Measurements from ENCODE around the gene FBXW9.

DNA sequence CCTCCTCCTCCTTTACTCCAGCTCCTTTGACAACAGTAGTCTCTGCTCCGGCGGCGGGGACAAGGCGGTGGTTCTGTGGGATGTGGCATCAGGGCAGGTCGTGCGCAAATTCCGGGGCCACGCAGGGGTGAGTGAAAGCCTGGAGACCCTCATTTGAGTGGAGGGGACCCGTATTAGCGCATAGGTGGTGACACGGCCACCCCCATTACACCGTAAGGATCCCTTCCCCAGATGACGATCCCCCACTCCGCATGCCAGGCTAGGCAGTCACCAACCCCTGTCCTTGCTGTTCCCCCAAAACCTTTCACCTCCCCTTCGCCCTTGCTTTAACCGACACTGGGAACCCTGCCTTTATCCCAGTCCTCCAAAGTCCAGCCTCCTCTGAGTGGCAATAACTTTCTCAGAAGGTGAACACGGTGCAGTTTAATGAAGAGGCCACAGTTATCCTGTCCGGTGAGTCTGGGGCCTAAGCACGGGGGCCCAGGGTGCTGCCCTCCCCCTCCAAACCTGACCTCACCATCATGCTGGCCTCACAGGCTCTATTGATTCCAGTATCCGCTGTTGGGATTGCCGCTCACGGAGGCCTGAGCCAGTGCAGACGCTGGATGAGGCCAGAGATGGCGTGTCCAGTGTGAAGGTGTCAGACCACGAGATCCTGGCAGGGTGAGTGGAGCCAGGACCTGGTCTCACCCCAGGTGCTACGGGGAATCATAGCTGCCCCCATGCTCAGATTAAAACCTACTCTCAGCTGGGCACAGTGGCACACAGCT lies 26.1 kb downstream of the FBXW9 start:
- TF ChIP-seq, protein P1, sequence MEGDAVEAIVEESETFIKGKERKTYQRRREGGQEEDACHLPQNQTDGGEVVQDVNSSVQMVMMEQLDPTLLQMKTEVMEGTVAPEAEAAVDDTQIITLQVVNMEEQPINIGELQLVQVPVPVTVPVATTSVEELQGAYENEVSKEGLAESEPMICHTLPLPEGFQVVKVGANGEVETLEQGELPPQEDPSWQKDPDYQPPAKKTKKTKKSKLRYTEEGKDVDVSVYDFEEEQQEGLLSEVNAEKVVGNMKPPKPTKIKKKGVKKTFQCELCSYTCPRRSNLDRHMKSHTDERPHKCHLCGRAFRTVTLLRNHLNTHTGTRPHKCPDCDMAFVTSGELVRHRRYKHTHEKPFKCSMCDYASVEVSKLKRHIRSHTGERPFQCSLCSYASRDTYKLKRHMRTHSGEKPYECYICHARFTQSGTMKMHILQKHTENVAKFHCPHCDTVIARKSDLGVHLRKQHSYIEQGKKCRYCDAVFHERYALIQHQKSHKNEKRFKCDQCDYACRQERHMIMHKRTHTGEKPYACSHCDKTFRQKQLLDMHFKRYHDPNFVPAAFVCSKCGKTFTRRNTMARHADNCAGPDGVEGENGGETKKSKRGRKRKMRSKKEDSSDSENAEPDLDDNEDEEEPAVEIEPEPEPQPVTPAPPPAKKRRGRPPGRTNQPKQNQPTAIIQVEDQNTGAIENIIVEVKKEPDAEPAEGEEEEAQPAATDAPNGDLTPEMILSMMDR (IDR thresholded peaks at IDR 0.05) = no peak
- TF ChIP-seq POLR2AphosphoS5 (IDR thresholded peaks at IDR 0.05) (no peak), EP300 (IDR thresholded peaks at IDR 0.05) (no peak)
